Cardiac septum (tissue), 1 donor: ENCODE data around the gene KDM4C. TPM values are rescaled to one million over a fixed set of nuclear protein-coding genes. Genes with fewer than 3 reads are reported as not detected.

ENCODE experiments used
- DNase-seq: peaks from one replicate; pipeline ENCODE4 v3.0.0-alpha.2; 2020; ENCODE audit warnings: low spot score
- intact Hi-C: fragments of 100-400 bp; cut with DNase I; formaldehyde crosslinking; loops from one replicate; pipeline ENCODE4 v1.14.0; 2022
- total RNA-seq: library from RNA; stranded (reverse); fragmentation: NEBNext Ultra II Directional; extraction: Animal tissue kit (Norgen Biotek cat#: 25700); gene quantifications from one replicate; pipeline ENCODE4 v1.2.1, GENCODE V29; 2021
- donor health status: DM: no; HTN: no; CAD: no.

Gene KDM4C
- total RNA-seq, 1 donor from 2014 or later: 16.8 TPM

DNA sequence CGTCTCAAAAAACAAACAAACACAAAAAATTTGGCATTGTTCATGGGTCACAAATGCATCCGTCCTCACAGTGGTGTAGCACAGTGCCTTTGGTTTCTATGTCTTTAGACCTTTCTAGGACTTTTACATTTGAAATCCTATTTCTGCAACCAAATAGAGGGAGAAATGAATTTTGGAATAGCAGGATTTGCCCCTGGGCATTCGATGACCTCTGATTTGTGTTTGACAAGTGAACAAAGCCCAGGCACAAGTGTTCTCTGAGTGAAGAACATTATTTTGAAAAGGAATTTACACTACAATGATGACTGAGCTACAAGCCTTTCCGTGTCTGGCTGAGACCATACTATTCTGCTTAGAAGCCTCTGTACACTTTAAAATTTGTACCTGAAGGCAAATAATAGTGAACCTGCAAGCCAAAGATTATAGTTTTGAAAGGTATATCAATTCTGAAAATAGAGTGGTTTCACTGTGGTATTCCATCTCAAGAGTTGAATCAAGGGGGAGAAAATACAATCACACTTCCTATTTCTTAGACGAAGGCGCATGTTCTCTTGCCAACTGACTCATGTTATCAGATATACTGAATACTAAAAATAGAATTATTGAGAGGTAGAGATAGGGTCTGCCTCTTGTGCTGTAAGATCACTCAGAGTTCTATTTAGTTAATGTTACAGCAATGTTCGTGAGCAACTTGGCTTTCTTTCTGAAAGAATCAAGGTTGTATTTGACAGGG lies 297.6 kb downstream of the KDM4C start:
- intact Hi-C loops: loop anchor here (10.0 kb wide), 1 partner anchor 129 kb away; no protein-coding TSS in a partner anchor

DNA sequence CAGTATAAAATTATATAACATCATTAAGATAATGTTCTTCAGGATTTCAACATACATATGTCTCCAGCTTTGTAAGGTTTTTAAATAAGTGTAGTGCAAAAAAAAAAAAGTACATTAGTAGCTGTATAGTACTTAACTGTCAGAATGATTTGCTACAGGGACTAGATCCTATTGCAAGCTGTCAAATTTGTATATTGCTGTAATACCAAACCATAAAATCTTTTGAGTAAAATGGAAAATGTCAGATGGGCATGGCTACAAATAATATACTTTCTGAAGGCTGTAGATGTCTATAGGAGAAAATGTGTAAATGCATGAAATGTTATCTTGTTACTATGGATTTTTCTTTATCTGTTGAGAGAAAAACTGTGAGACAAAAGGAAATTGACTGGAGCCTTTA lies 298.5 kb downstream of the KDM4C start:
- DNase-seq: no peak
- intact Hi-C loops: loop anchor here (10.0 kb wide), 1 partner anchor 129 kb away; no protein-coding TSS in a partner anchor

More for the DNA sequence above, 297.6 kb downstream of the KDM4C start:
- no peak for DNase-seq

DNA sequence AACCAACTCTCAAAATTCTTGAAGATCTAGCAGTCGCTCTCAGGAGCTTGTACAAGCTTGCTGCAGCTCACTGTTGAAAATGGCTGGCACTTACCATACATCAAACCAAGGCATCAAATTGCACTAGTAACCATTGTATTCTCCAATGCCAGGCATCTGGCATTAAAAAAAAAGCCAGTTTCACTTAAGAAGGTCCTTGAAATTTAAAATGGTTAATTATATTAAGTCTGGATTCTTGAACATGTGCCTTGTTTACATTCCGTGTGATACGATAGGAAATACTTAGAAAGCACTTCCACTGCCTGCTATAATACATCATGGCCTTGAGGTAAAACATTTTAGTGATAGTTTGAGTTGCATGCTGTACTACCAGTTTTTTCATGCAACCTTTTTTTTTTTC lies 300.7 kb downstream of the KDM4C start:
- intact Hi-C loops: loop anchor here (10.0 kb wide), 1 partner anchor 126 kb away; no protein-coding TSS in a partner anchor
- no peak for DNase-seq

DNA sequence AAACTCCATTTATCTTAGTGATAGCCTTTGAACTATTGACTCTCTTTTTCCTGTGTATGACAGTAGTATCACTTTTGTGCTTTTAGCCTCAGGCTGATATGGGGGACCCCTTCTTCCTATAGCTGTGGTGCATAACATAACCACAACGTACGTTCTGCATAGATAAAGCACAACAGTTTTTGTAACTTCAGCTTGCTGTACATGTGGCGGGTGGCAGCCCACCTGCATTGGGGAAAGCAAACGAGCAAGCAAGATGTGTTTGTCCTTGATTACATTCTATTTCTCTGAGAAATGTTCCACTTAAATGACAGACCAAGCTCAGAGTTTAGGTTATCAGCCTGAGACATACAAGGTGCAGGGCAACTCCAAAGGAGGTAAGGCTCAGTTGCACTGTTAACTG lies 309.4 kb downstream of the KDM4C start:
- no peak for DNase-seq
- intact Hi-C loops: no loop called here

DNA sequence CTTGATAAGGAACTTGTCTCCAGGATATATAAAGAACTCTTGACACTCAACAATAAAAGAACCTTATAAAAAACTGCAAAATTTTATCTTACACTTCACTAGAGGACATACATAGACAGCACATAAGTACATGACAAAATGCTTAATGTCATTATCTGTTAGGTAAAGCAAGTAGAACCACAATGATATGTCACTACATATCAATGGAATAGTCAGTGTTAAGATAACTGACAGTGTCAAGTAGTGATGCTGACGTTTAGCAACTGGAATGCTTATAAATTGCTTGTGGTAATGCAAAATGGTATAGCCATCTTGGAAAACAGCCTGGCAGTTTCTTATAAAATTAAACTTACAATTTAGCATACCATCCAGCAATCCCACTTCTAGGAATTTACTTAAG lies 314.1 kb downstream of the KDM4C start:
- intact Hi-C loops: no loop called here
- no peak for DNase-seq

DNA sequence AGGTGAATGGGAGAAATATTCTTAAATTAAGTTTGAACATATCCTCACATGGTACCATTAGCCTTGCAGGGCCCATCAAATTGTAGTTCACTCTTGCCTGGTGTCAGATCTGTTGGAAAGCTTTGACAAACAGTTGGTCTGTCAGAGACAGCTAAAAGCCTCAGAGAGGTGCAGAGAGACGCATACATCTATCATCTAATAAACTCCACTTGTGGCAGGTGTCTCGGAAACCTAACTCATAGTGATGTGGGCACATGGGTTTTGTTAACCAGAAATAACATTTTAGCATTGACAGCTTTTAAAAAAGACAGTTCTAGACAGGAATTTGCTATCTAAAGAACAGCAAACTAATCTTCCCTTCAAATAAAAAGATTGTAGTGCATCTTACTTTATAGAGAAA lies 315.9 kb downstream of the KDM4C start:
- intact Hi-C loops: no loop called here
- DNase-seq: no peak

DNA sequence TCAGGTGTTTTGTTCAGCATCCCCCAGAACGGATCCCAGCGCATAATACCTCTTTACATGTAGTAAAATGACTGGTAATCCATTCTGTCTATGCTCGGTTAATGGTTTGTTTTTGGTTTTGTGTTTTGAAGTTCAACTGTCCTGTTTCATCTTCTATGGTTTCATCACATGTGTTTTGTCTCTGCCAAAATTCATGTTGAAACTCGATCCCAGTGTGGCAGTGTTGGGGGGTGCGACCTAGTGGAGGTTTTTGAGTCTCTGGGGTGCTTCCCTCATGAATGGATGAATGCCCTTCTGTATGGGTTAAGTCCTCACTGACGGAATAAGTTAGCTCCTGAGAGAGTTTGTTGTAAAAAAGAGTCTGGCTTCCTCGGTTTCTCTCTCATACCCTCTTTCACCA lies 317.4 kb downstream of the KDM4C start:
- no peak for DNase-seq
- intact Hi-C loops: no loop called here

DNA sequence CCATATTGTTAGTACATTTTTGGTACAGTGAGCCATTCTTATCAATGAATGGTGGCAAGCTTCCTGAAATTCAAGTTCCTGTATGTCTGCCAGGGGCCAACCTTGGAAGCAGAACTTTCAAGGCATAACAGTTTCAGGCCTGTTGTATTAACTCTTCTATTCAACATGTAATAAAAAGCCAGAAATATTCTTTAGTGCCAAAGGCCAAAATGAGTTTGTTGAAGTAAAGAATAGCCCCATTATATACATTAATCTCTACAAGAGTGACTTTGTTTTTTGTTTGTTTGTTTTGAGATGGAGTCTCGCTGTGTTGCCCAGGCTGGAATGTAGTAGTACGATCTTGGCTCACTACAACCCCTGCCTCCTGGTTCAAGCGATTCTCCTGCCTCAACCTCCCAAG lies 321.3 kb downstream of the KDM4C start:
- intact Hi-C loops: no loop called here
- DNase-seq: no peak

DNA sequence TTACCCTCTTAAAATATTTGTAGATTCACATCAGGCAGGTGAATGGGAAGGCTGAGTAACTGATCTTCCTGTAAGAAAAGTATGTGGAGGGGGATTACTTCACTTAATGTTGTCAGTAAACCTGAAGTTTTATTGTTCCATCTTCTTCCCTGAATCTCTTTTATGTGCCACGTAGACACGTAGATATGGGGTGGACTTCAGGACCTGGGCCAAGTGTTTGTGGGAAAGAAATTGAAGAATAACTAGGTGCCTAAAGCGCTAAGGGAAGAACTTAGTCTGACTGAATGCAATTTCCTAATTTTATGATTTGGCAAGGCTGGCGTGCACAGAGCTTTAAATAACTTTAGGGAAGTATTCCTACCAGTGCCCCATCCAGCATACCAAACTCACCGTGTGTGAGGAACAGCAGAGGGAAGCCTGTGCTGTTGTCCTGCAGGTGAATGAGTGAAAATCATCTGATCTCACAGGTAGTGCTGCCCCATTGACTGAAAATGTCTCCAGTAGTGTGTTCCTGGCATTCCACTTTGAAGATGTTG lies 323.4 kb downstream of the KDM4C start:
- intact Hi-C loops: no loop called here

DNA sequence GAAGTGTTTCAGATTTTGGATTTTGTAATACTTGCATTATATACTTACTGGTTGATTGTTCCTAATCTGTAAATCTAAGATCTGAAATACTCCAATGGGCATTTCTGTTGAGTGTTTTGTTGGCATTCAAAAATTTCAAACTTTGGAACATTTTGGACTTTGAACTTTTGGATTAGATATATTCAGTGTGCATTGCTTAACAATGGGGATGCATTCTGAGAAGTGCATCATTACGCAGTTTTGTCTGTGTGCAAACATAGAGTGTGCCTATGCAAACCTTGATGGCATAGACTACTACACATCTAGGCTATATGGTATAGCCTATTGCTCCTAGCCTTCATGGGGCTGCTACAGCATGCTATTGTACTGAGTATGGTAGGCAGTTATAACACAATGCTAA lies 325.4 kb downstream of the KDM4C start:
- no peak for DNase-seq

More for the DNA sequence above, 323.4 kb downstream of the KDM4C start:
- DNase-seq: no peak

DNA sequence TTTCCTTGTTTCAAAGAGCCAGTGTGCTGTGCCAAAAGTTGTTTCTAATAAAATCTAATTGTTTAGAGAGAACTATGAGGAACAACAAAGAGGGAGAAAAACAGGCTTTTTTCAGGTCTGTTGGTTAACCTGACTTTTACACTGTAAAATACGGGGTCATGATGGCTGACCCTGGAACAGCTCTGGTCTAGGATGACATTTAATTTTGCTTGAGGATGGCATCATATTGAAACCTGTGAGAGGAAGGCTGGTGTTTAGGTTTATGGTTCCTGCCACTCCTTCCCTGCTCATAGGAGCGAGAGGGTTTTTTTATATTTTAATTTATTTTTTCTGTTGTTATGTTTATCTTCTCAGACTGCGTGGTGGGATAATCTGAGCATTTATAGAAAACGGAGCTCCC lies 327.6 kb downstream of the KDM4C start:
- no peak for DNase-seq
- intact Hi-C loops: no loop called here

More for the DNA sequence above, 325.4 kb downstream of the KDM4C start:
- intact Hi-C loops: no loop called here

DNA sequence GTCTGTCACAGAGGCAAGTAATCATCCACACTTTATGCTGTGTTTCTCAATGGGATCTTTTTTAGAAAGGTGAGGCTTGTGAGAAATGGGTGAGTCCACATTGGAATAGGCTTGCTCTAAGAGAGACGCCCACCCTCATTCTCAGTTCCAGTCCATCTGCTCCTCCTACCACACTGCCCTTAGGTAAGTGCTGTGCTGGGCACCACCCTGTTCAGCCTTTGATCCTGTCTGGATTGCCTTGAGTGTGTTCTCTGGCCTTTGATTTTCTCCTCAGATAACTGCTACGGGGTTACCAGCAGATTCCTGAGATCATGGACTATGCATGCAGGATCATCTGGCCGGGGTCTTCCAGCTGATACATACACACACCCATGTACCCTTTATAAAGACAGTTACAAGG lies 328.6 kb downstream of the KDM4C start:
- intact Hi-C loops: no loop called here
- DNase-seq: no peak

DNA sequence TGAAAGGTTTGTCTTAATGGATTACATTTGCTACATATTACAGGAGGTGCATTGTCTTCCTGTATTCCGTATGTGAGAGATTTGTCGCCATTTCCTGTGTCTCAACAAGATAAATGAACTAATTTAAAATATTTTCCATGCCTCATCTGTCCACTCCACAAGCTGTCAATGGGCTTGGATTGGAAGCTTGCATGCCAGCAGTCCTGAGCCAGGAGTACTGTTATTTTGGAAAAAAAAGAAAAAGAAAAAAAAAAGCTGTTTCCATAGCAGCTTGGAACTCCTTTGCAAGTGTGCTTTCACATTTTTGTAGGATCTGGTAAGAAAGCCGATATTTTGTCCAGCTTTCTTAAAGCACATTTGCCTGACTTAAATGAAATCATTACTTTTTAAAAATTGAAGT lies 330.8 kb downstream of the KDM4C start:
- intact Hi-C loops: no loop called here
- DNase-seq: no peak

DNA sequence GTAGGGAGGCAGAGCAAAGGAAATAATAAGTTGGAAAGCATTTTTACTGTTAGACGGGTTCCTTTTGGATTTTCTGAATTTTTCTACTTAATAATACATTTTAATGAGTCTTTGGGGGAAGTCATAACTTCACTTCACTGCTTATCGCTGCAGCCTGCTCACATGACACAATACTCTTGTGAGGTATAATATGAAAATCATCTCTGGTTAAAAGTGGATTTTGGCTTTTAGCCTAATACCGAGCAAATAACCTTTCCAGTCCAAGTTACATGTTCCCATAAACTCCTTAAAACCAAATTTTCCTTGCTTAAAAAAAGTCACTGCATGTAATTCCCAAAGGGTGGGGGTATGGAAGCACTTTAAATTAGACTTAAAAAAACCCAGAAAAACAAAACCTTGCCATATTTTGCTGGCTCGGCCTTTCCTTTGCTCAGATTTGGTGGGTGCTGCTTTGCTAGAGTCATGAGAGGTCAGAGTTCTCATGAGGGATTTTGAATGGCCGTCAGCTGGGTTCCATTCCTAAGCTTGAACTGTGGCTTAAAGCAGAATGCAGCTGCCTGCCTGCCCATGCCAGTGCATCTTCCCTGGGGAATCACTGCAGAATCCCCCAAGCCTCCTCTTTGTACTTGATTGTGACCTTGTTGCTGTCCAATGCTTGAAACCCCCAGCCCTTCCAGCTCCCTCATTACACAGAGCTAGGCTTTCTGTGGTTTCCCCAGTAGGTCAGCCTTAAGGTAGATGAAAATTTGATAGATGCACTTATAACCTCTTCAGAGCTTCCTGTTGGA lies 331.8 kb downstream of the KDM4C start:
- intact Hi-C loops: no loop called here
- DNase-seq: no peak

DNA sequence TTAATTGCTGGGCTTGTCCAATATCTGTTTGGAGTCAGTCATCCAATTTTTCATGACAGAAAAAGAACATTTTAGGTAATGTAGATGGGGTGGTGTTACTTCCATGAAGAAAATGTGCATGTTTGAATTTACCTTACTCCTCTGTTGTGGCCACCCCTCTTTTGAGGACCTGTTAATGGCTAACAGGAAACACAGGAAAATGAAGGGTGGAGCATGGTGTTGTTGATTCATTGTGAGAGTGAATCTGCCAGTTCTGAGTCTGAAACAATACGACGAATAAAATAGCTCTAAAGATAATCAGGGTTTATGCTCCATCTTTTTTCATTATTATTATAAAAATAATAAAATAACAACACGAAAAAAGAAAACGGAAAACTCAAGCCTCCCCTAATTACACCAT lies 335.3 kb downstream of the KDM4C start:
- DNase-seq: no peak
- intact Hi-C loops: no loop called here

DNA sequence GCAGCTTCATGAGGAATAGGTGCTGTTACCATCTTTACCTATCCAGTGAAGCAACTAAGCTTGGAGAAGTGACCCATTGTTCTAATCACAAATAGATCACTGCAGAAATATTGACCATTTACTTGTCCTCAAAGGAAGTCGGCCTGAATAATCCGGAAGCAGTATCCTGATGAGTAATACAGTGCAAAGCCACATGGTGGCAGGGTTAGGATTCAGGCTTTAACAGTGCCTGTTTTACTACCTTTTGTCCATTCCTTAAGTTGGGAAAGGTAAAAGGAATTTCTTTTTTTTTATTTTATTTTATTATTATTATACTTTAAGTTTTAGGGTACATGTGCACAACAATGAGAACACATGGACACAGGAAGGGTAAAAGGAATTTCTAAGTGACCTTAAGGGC lies 336.3 kb downstream of the KDM4C start:
- intact Hi-C loops: no loop called here
- DNase-seq: no peak

DNA sequence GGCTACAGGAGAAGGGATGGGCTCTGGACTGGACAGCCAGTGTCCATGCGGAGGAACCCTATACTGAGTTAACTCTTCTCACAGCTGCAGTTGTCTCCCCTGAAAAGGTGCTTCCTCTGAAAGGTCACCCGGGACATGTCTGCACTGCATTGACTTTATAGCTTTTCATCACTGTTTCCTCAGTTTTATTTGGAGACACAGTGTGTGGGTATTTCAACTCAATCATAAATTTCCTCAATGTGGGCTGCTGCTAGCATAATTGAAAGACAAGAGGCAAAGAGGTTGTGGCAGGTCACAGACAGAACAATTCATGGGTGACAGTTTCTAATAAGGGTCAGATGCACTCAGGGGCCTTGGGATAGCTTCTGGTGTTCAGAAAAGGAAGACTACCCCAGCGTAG lies 336.8 kb downstream of the KDM4C start:
- DNase-seq: no peak

DNA sequence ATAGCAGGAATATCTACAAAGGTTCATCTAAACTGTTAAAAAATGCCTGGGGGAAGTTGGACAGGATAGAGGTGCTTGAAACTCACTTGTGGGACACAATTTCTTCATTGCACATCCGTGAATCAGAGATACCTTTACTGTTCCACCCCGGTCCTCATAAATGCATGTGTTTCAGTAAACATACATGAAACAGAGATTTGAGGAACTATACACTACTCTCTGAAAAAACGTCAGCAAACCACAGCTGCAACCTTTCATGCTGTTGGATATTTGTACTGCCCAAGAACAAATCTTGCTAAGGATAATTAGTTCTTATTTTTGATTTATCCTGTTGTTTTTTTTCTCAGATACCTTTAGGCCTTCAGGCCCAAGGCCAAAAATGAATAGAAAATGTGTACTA lies 337.3 kb downstream of the KDM4C start:
- intact Hi-C loops: no loop called here
- no peak for DNase-seq

More for the DNA sequence above, 336.8 kb downstream of the KDM4C start:
- intact Hi-C loops: no loop called here

DNA sequence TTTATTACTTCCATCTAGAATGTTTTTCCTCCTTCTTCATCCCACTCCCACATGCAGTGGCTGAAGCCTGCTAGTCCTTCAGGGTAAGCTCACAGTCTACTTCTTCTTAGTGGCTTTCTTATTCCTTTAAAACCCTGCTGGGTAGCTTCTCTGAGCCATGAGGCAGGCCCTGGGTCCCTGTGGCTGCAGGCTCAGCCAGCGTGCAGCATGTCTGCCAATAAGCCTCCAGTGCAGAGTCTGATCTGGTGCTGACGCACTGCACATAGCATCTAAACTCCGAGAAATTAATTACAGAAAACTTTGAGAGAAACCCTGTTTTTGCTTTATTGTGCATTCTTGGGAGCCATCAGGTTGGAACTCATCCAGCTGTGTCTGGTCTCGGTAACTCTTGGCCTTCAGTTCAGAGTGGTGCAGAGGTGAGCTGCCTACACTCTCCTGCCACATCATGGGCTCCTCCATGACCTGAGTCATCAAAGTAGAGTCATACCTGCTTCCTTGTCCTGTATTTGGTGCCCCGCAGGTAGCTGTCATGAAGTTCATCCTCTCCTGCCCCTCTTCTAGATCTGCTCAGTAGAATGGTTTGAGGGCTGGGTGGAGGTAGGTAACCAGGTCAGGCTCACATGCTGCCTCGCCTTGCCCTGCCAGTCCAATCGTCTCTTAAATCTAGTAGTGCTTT lies 339.4 kb downstream of the KDM4C start:
- intact Hi-C loops: no loop called here
- no peak for DNase-seq
